DMS153 (cell line): ENCODE data around the gene IGSF9B.

Experiments used
- DNase-seq: peaks from one replicate; lab custom pipeline; 2025; lab: John Stamatoyannopoulos, UW

The IGSF9B gene

GRCh38 chr11:133985981-133986944 lies 29.5 kb upstream of the IGSF9B start:
- no peak for DNase-seq

GRCh38 chr11:133984828-133985227 lies 28.1 kb upstream of the IGSF9B start:
- DNase-seq = no peak

GRCh38 chr11:133983660-133984316 lies 27.0 kb upstream of the IGSF9B start:
- no peak for DNase-seq

- peak; percentile 20 for DNase-seq
Measured at GRCh38 chr11:133982876-133983275, 26.1 kb upstream of the IGSF9B start.

- DNase-seq = no peak
Measured at GRCh38 chr11:133982151-133982550, 25.4 kb upstream of the IGSF9B start.

- DNase-seq = no peak
Measured at GRCh38 chr11:133981156-133981555, 24.4 kb upstream of the IGSF9B start.

- no peak for DNase-seq
Measured at GRCh38 chr11:133980665-133981064, 23.9 kb upstream of the IGSF9B start.

GRCh38 chr11:133978794-133979193 lies 22.0 kb upstream of the IGSF9B start:
- no peak for DNase-seq

- DNase-seq = no peak
Measured at GRCh38 chr11:133977067-133977677, 20.4 kb upstream of the IGSF9B start.

GRCh38 chr11:133975488-133975849 lies 18.7 kb upstream of the IGSF9B start:
- no peak for DNase-seq

- no peak for DNase-seq
Measured at GRCh38 chr11:133974836-133975487, 18.2 kb upstream of the IGSF9B start.

- no peak for DNase-seq
Measured at GRCh38 chr11:133971881-133972280, 15.1 kb upstream of the IGSF9B start.

GRCh38 chr11:133969112-133969511 lies 12.3 kb upstream of the IGSF9B start:
- DNase-seq = no peak

GRCh38 chr11:133968300-133968699 lies 11.5 kb upstream of the IGSF9B start:
- DNase-seq = no peak

- DNase-seq = no peak
Measured at GRCh38 chr11:133967599-133968238, 11.0 kb upstream of the IGSF9B start.

- no peak for DNase-seq
Measured at GRCh38 chr11:133966921-133967598, 10.3 kb upstream of the IGSF9B start.

- DNase-seq = no peak
Measured at GRCh38 chr11:133966172-133966651, 9.4 kb upstream of the IGSF9B start.

- no peak for DNase-seq
Measured at GRCh38 chr11:133965031-133965601, 8.3 kb upstream of the IGSF9B start.

- no peak for DNase-seq
Measured at GRCh38 chr11:133964356-133964755, 7.6 kb upstream of the IGSF9B start.

- no peak for DNase-seq
Measured at GRCh38 chr11:133961890-133962289, 5.1 kb upstream of the IGSF9B start.

- peak; percentile 22 for DNase-seq
Measured at GRCh38 chr11:133957900-133958299, 1.1 kb upstream of the IGSF9B start.
